ENCODE measurements around the gene CEP131.

CEP131 gene

DNA sequence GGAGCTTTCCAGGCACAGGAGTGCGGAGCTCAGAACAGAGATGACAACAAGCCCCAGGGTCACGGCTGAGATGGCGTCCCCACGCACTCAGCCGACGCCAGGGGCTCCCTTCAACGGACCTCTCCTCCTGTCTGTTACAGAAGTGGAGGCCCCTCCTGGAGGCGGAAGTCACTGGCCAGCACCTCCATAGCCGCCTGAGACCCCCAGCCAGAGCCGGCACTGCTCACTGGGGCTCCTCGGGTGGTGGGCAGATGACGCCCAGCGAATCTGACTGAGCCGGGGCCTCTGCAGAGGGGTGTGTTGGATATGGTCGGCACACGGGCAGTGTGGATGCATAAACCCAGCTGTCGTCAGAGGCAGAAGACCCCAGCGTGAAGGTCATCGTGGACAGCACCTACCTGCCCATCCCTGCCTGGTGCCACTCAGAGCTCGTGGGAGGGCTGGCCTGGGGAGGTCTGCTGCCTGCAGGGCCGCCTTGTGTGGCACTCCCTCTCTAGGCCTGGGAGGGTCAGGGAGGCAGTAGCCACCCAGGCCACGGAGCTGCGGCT lies 36.4 kb upstream of the CEP131 start:
- H3K27me3 ChIP-seq (ENCODE audit: control insufficient read depth, insufficient read depth, low read length), result no peaks in the 10 kb centered on the region
- peaks cover 6% of the 10 kb centered on the region for H3K36me3 ChIP-seq (ENCODE audit: control insufficient read depth, low read depth, low read length)
- no peak overlapping the region for H3K4me3 ChIP-seq (ENCODE audit: low read length)
- H3K9me3 ChIP-seq (ENCODE audit: control insufficient read depth, low read depth, low read length), result no peaks in the 10 kb centered on the region
- no peak overlapping the region for H3K27ac ChIP-seq (ENCODE audit: low read length)
- peaks cover 3% of the 10 kb centered on the region for H3K4me1 ChIP-seq (ENCODE audit: control insufficient read depth, low read depth, low read length)
- no peak overlapping the region for H3K9ac ChIP-seq (ENCODE audit: low read length)

GRCh38 chr17:81258292-81258691 lies 35.5 kb upstream of the CEP131 start:
- H3K9me3 ChIP-seq (ENCODE audit: control insufficient read depth, low read depth, low read length), result no peaks in the 10 kb centered on the region
- H3K27me3 ChIP-seq (ENCODE audit: control insufficient read depth, insufficient read depth, low read length), result no peaks in the 10 kb centered on the region
- H3K4me3 ChIP-seq (ENCODE audit: low read length), result no peak overlapping the region
- H3K9ac ChIP-seq (ENCODE audit: low read length), result no peak overlapping the region
- peaks cover 3% of the 10 kb centered on the region for H3K4me1 ChIP-seq (ENCODE audit: control insufficient read depth, low read depth, low read length)
- H3K27ac ChIP-seq (ENCODE audit: low read length), result no peak overlapping the region
- peaks cover 6% of the 10 kb centered on the region for H3K36me3 ChIP-seq (ENCODE audit: control insufficient read depth, low read depth, low read length)

DNA sequence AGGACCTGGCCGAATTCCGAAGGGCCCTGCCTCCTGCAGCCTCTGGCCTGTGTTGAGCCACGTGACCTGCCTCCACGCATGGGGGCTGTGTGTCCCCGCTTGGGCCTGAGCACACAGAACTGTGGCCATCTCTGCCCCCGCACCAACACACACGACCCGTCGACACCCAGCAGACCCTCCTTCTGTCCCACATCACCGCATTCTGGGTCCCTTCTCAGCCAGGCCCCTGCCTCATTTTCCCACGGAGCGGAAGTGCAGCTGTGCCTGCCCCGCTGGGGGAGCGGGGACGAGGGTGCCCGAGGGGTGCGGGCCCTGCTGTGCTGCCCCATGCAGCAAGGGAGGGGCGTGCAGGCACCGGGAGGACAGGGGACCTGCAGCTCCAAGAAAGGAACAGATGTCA lies 34.8 kb upstream of the CEP131 start:
- peaks cover 3% of the 10 kb centered on the region for H3K4me1 ChIP-seq (ENCODE audit: control insufficient read depth, low read depth, low read length)

GRCh38 chr17:81256616-81257015 lies 33.9 kb upstream of the CEP131 start:
- Histone ChIP-seq H3K9ac (ENCODE audit: low read length) (no peak overlapping the region), H3K27ac (ENCODE audit: low read length) (no peak overlapping the region), H3K27me3 (ENCODE audit: control insufficient read depth, insufficient read depth, low read length) (no peaks in the 10 kb centered on the region), H3K4me3 (ENCODE audit: low read length) (no peak overlapping the region), H3K9me3 (ENCODE audit: control insufficient read depth, low read depth, low read length) (no peaks in the 10 kb centered on the region), H3K36me3 (ENCODE audit: control insufficient read depth, low read depth, low read length) (peaks cover 6% of the 10 kb centered on the region), H3K4me1 (ENCODE audit: control insufficient read depth, low read depth, low read length) (peaks cover 3% of the 10 kb centered on the region)

More for the DNA sequence above, 34.8 kb upstream of the CEP131 start:
- no peaks in the 10 kb centered on the region for H3K27me3 ChIP-seq (ENCODE audit: control insufficient read depth, insufficient read depth, low read length)
- no peak overlapping the region for H3K9ac ChIP-seq (ENCODE audit: low read length)
- H3K9me3 ChIP-seq (ENCODE audit: control insufficient read depth, low read depth, low read length), result no peaks in the 10 kb centered on the region
- no peak overlapping the region for H3K27ac ChIP-seq (ENCODE audit: low read length)
- H3K36me3 ChIP-seq (ENCODE audit: control insufficient read depth, low read depth, low read length), result peaks cover 6% of the 10 kb centered on the region
- no peak overlapping the region for H3K4me3 ChIP-seq (ENCODE audit: low read length)

DNA sequence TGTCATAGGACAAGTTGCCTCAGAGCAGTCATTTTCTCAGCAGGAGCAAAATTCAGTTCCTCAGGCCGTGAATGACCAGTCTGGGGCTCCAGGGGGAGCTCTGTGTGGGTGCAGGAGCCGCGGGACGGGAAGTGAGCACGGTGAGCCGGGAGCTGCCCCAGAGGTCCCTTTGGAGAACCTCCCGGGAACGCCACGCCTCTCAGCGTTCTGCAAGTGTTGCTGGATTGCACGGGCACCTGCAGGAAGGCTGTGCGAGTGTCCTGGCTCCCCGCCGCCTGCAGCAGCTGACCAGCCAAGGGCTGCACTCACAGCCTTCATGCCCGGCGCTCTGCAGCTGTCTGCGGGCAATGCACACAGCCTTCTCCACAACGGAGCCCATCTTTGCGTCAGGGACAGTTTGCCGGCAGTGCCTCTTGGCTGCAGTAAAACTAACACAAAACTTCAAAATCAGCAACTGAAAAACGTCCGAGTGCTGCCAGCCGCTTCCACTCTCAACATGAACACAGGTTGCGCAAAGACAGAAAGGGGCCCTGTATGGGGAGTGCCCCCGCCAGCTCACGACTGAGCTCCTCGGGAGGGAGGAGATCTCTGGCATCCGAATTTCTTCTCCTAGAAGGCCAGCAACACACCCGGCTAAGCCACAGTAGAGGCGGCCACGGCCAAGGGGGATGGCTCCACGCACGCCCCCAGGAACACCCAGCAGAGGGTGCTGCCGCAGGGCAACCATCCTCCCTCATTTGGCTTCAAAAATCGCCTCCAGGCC lies 32.4 kb upstream of the CEP131 start:
- no peaks in the 10 kb centered on the region for H3K9me3 ChIP-seq (ENCODE audit: control insufficient read depth, low read depth, low read length)
- H3K4me3 ChIP-seq (ENCODE audit: low read length), result no peak overlapping the region
- no peak overlapping the region for H3K27ac ChIP-seq (ENCODE audit: low read length)
- H3K36me3 ChIP-seq (ENCODE audit: control insufficient read depth, low read depth, low read length), result peaks cover 4% of the 10 kb centered on the region
- H3K27me3 ChIP-seq (ENCODE audit: control insufficient read depth, insufficient read depth, low read length), result no peaks in the 10 kb centered on the region
- no peak overlapping the region for H3K9ac ChIP-seq (ENCODE audit: low read length)
- H3K4me1 ChIP-seq (ENCODE audit: control insufficient read depth, low read depth, low read length), result peaks cover 3% of the 10 kb centered on the region

DNA sequence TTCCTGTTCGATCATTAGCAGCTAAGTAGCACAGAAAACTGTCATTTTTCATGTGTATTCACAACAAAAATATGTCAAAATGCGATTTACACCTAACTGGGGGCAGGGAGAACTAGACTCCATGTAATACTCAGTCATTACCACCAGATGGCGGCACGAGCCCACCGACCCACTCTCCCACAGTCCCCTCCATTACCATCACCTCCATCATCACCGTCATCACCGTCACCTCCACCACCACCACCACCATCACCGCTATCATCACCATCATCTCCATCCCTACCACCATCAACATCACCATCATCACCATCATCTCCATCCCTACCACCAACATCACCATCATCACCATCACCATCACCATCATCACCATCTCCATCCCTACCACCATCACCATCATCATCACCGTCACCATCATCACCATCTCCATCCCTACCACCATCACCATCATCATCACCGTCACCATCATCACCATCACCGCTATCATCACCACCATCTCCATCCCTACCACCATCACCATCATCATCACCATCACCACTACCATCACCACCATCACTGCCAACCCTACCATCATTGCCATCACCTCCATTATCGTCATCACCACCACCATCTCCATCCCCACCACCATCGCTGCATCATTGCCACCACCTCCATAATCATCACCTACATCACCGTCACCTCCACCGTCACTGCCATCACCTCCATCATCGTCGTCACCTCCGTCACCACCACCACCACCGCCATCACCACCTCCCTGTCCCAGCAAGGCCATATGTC lies 30.8 kb upstream of the CEP131 start:
- Histone ChIP-seq H3K27ac (ENCODE audit: low read length) (no peak overlapping the region), H3K36me3 (ENCODE audit: control insufficient read depth, low read depth, low read length) (no peaks in the 10 kb centered on the region)

DNA sequence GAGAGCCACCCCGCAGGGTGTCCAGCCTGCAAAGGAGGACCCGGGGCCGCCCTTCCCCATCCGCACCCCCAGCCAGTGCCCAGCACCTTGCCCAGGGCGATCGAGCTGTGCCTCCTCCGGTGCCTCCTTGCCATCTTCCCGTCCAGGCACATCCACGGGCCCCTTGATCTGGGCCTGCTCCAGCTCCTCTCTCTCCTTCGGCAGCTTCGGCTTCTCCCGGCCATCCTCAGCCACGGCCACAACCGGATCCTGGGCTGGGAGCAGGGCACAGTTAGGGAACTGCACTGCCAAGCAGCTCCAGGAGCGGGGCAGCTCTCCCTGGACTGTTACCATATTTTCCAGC lies 30.2 kb upstream of the CEP131 start:
- peaks cover 3% of the 10 kb centered on the region for H3K4me1 ChIP-seq (ENCODE audit: control insufficient read depth, low read depth, low read length)
- no peak overlapping the region for H3K9ac ChIP-seq (ENCODE audit: low read length)
- H3K9me3 ChIP-seq (ENCODE audit: control insufficient read depth, low read depth, low read length), result no peaks in the 10 kb centered on the region
- H3K27ac ChIP-seq (ENCODE audit: low read length), result no peak overlapping the region
- H3K4me3 ChIP-seq (ENCODE audit: low read length), result no peak overlapping the region
- H3K36me3 ChIP-seq (ENCODE audit: control insufficient read depth, low read depth, low read length), result no peaks in the 10 kb centered on the region
- no peaks in the 10 kb centered on the region for H3K27me3 ChIP-seq (ENCODE audit: control insufficient read depth, insufficient read depth, low read length)

More for the DNA sequence above, 30.8 kb upstream of the CEP131 start:
- Histone ChIP-seq H3K27me3 (ENCODE audit: control insufficient read depth, insufficient read depth, low read length) (no peaks in the 10 kb centered on the region), H3K9me3 (ENCODE audit: control insufficient read depth, low read depth, low read length) (no peaks in the 10 kb centered on the region), H3K9ac (ENCODE audit: low read length) (no peak overlapping the region), H3K4me1 (ENCODE audit: control insufficient read depth, low read depth, low read length) (peaks cover 3% of the 10 kb centered on the region), H3K4me3 (ENCODE audit: low read length) (no peak overlapping the region)

DNA sequence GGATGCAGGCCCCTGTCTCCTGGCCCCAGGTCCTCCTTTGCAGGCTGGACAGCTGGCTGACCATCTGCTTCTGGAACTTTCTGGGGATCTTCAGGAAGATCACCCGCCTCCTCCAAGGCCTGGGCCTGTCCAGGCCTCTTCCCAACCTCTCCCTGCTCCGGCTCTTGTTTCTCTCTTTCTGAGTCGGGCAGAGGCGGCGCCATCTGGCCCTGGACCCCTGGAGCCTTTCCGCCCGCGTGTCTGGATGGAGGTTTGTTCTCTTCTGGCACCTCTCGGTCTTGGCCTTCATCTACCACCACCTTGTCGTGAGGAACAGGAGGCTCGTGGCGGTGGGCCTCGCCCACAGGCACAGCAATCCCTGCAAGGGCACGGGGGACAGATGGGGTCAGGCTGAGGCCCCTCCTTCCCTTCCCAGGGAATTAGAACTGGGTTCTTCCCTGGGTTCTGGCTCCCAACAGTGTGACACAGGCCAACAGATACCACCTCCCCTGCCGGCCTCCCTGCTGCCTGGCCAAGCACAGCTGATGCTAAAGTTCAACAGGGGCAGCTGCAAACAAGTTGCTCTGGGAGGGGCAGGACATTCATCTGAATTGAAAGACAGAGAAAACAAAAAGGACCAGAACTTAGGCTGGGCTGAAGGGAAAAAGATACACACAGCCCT lies 29.7 kb upstream of the CEP131 start:
- peaks cover 3% of the 10 kb centered on the region for H3K4me1 ChIP-seq (ENCODE audit: control insufficient read depth, low read depth, low read length)
- H3K27ac ChIP-seq (ENCODE audit: low read length), result no peak overlapping the region
- H3K27me3 ChIP-seq (ENCODE audit: control insufficient read depth, insufficient read depth, low read length), result no peaks in the 10 kb centered on the region
- no peaks in the 10 kb centered on the region for H3K36me3 ChIP-seq (ENCODE audit: control insufficient read depth, low read depth, low read length)
- no peaks in the 10 kb centered on the region for H3K9me3 ChIP-seq (ENCODE audit: control insufficient read depth, low read depth, low read length)
- no peak overlapping the region for H3K9ac ChIP-seq (ENCODE audit: low read length)
- no peak overlapping the region for H3K4me3 ChIP-seq (ENCODE audit: low read length)

- Histone ChIP-seq H3K27ac (ENCODE audit: low read length) (no peak overlapping the region), H3K36me3 (ENCODE audit: control insufficient read depth, low read depth, low read length) (no peaks in the 10 kb centered on the region), H3K4me3 (ENCODE audit: low read length) (no peak overlapping the region), H3K27me3 (ENCODE audit: control insufficient read depth, insufficient read depth, low read length) (no peaks in the 10 kb centered on the region), H3K4me1 (ENCODE audit: control insufficient read depth, low read depth, low read length) (peaks cover 3% of the 10 kb centered on the region), H3K9me3 (ENCODE audit: control insufficient read depth, low read depth, low read length) (no peaks in the 10 kb centered on the region), H3K9ac (ENCODE audit: low read length) (no peak overlapping the region)
Observed at GRCh38 chr17:81251709-81252301, 29.0 kb upstream of the CEP131 start.

GRCh38 chr17:81251094-81251708 lies 28.4 kb upstream of the CEP131 start:
- Histone ChIP-seq H3K4me1 (ENCODE audit: control insufficient read depth, low read depth, low read length) (peaks cover 3% of the 10 kb centered on the region), H3K4me3 (ENCODE audit: low read length) (no peak overlapping the region), H3K36me3 (ENCODE audit: control insufficient read depth, low read depth, low read length) (no peaks in the 10 kb centered on the region), H3K27ac (ENCODE audit: low read length) (no peak overlapping the region), H3K9ac (ENCODE audit: low read length) (no peak overlapping the region), H3K9me3 (ENCODE audit: control insufficient read depth, low read depth, low read length) (no peaks in the 10 kb centered on the region), H3K27me3 (ENCODE audit: control insufficient read depth, insufficient read depth, low read length) (no peaks in the 10 kb centered on the region)
